ENCODE results near the gene HMBS.
A peak's percentile ranks its signal among the peaks of the same experiment; 100 is the strongest.
"Not testable (repeated sequence)": the region's sequence is repeated elsewhere in the genome, so short reads cannot be mapped to it uniquely, and the experiment has no call there.

The HMBS gene

DNA sequence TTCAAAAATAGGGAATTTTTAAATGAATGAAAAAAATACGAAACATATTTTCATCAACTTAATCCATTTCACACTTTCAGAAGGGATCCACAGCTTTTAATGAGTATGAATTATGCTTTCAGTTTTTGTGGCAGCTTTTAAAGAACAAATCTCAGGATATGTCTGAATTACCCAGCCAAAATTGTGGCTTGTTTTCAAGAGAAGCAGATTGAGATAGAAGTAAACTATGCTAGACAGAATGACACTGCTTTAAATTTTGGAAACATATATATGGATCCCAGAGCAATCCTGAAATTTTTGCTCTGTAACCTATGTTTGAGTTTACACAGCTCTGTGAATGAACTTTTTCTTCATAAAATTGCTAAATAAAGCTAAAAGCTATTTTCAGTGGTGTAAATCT lies 34.3 kb downstream of the HMBS start:
- DNase-seq (ENCODE audit: low read depth in 2 of 2): no peak

- no peak for DNase-seq (ENCODE audit: low read depth in 2 of 2)
Observed at GRCh38 chr11:119120639-119121007, 35.9 kb downstream of the HMBS start.

GRCh38 chr11:119121008-119121810 lies 36.5 kb downstream of the HMBS start, which contains the start of gene HINFP:
HINFP (plus strand) TSS chr11:119121580; CDS start chr11:119126945, 5,365 bp downstream.
- DNase-seq (ENCODE audit: low read depth in 2 of 2): peak; percentile 100

DNA sequence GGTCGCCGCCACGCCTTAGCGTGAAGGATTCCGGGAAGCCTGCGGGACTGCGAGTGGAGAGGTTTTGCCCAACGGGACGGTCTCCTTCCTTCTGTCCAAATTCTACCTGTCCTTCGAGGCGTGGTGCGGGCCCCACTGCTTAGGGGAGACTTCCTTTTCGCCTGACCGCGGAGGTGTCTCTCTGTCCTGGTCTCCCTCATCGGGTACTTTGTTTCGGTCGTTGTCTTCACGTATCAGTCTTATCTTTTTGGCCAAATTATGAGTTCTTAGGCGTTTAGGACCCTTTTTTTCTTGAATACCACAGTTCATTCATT lies 37.1 kb downstream of the HMBS start:
- no peak for DNase-seq (ENCODE audit: low read depth in 2 of 2)

- no peak for DNase-seq (ENCODE audit: low read depth in 2 of 2)
Observed at GRCh38 chr11:119125821-119126220, 41.1 kb downstream of the HMBS start.

DNA sequence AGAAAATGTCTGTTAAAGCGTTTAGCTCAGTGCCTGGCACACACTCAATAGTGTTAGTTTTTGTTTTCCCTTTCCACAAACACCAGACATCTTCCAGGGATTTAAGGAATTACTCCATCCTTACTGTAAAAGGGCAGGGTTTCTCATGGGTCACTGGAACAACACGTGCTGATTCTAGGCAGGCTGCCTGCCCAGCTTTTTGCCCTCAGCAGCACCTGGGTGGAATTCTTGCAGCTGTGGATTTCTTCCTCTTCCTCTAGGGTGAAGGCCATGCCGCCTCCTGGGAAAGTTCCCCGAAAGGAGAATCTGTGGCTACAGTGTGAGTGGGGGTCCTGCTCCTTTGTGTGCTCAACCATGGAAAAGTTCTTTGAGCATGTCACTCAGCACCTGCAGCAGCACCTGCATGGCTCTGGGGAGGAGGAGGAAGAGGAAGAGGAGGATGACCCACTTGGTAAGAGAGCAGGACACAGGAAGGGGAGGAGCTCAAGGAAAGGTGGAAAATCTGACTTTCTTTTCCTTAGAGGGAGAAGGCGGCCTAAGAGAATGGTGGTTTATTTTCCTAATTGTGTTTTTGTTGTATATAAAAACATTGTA lies 42.1 kb downstream of the HMBS start:
- DNase-seq (ENCODE audit: low read depth in 2 of 2): no peak

GRCh38 chr11:119130662-119131061 lies 46.0 kb downstream of the HMBS start:
- DNase-seq (ENCODE audit: low read depth in 2 of 2): no peak

- no peak for DNase-seq (ENCODE audit: low read depth in 2 of 2)
Observed at GRCh38 chr11:119134389-119134978, 49.8 kb downstream of the HMBS start.

GRCh38 chr11:119139276-119139675 lies 54.6 kb downstream of the HMBS start:
- DNase-seq (ENCODE audit: low read depth in 2 of 2): not testable (repeated sequence)

Measured in activated CD4-positive, alpha-beta T cell treated with anti-CD3 and anti-CD28 coated beads for 24 hours (primary cell).